Upper lobe of left lung (tissue), 4 donors: ENCODE results near the gene CHRNA7.
"Not testable (repeated sequence)": the region's sequence is repeated elsewhere in the genome, so short reads cannot be mapped to it uniquely, and the experiment has no call there.

Experiments used
- CTCF ChIP-seq, 6 experiments: fragments of 450-650 bp in 4 of 6; fragments of 200-600 bp in 2 of 6; sonication (generic) in 2 of 6; IDR thresholded peaks; one replicate each; pipeline ENCODE4 v1.5.1; 2016 to 2019; ENCODE audit warnings: antibody characterized with exemption in 6 of 6
- POLR2A ChIP-seq, 4 donors: fragments of 450-650 bp; IDR thresholded peaks; one replicate each; pipeline ENCODE4 v1.5.1; 2016 to 2017; ENCODE audit warnings: antibody characterized with exemption in 4 of 4, mild to moderate bottlenecking in 2 of 4

DNA sequence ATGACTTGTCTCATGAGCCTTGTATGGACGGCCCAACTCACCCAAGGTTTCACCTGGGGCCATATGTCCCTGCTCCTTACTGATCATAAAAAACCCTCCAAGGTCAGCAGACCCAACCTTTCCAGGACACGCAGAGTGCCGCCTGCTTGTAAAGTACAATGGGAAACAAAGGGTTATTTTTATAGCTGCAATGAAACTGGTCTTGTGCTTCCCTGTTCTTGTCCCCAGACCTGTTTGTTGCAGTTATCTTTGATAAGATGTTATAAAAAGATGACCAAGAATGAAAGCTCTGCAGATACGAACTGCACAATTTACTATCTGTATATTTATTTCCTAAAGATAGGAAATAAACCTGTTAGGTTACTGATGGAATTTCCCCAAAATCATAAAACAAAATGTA is 136.0 kb downstream of the CHRNA7 start:
- TF ChIP-seq CTCF, POLR2A (IDR thresholded peaks at IDR 0.05): not testable (repeated sequence)
